Measurements from ENCODE around the gene TXNRD1.

- TF ChIP-seq ZNF600 (tag by site-specific recombination; IDR thresholded peaks at IDR 0.05) (no peak), ZBTB21 (tag by site-specific recombination; IDR thresholded peaks at IDR 0.05) (no peak), CTCF (tag by site-specific recombination; IDR thresholded peaks at IDR 0.05) (no peak), REST (tag by site-specific recombination; IDR thresholded peaks at IDR 0.05) (no peak), MZF1 (tag by site-specific recombination; IDR thresholded peaks at IDR 0.05; ENCODE audit: borderline replicate concordance) (no peak), ZNF302 (tag by site-specific recombination; IDR thresholded peaks at IDR 0.05; ENCODE audit: low read depth) (no peak), ZBTB1 (tag by site-specific recombination; IDR thresholded peaks at IDR 0.05) (no peak)
Observed at GRCh38 chr12:104323899-104324298, 108.3 kb downstream of the TXNRD1 start.
